IMR-90 (cell line): Measurements from ENCODE around the gene KRTAP3-1.

Experiments used
- CTCF ChIP-seq: conservative IDR thresholded peaks from 2 replicates; pipeline ENCODE4 v1.5.1; 2012; ENCODE audit warnings: mild to moderate bottlenecking, low read depth, low read length, improper control_type of control experiment
- FOS ChIP-seq: fragments of 150-350 bp; IDR thresholded peaks from 2 replicates; pipeline ENCODE4 v1.6.1; 2016; ENCODE audit warnings: low read depth, low read length
- POLR2A ChIP-seq: IDR thresholded peaks from 2 replicates; pipeline ENCODE4 v1.6.1; 2012; ENCODE audit warnings: mild to moderate bottlenecking, low read depth, low read length
- RAD21 ChIP-seq: IDR thresholded peaks from 2 replicates; pipeline ENCODE4 v1.6.1; 2012; ENCODE audit warnings: low read length, improper control_type of control experiment
- RFX5 ChIP-seq: IDR thresholded peaks from 2 replicates; pipeline ENCODE4 v1.8.0; 2012; ENCODE audit warnings: low read depth, mild to moderate bottlenecking, low read length, moderate library complexity
- USF2 ChIP-seq: fragments of 150-350 bp; IDR thresholded peaks from 2 replicates; pipeline ENCODE4 v1.6.1; 2017; ENCODE audit warnings: mild to moderate bottlenecking, antibody characterized with exemption, low read length, low read depth

DNA sequence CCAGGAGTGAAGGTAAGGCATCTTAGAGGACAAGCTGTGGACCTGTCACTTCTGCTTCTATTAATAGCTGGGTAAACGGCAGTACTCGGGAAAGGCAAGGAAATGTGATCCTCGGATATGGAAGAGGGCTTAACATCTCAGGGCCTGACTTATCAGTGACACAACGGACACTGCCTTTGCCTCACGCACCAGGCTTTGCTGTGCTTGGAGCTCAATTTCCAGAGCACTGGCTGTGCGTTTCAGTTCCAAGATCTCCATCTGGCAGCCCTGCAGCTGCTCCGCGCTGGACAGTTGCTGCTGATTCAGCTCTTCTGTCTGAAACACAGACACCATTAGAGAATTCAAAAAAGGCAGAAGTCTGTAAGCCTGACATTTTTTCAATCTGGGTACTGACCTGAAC, 28.3 kb downstream of the KRTAP3-1 start:
- TF ChIP-seq CTCF, result no peak
- no peak for TF ChIP-seq FOS
- TF ChIP-seq POLR2A, result no peak
- TF ChIP-seq RFX5, result no peak
- no peak for TF ChIP-seq USF2
- TF ChIP-seq RAD21, result no peak
